Occipital lobe (tissue), 2 donors: Measurements from ENCODE around the gene STXBP5. TPM values are rescaled to one million over a fixed set of nuclear protein-coding genes. Genes with fewer than 3 reads are reported as not detected.
A peak's percentile ranks its signal among the peaks of the same experiment; 100 is the strongest.

ENCODE experiments used
- DNase-seq: peaks from one replicate; lab custom pipeline; 2025; lab: John Stamatoyannopoulos, UW
- total RNA-seq: library from RNA; depleted of rRNA; stranded (reverse); fragments of >200 nt; gene quantifications from one replicate; pipeline ENCODE4 v1.2.3, GENCODE V29; 2014

STXBP5 gene
- total RNA-seq, 1 donor from 2014 or later = 163 TPM

GRCh38 chr6:147178355-147178754, 25.9 kb upstream of the STXBP5 start:
- DNase-seq = no peak

GRCh38 chr6:147179809-147180208, 24.4 kb upstream of the STXBP5 start:
- no peak for DNase-seq

- DNase-seq = no peak
Measured at GRCh38 chr6:147180926-147181325, 23.3 kb upstream of the STXBP5 start.

- DNase-seq = no peak
Measured at GRCh38 chr6:147184379-147184778, 19.8 kb upstream of the STXBP5 start.

- no peak for DNase-seq
Measured at GRCh38 chr6:147185216-147185615, 19.0 kb upstream of the STXBP5 start.

GRCh38 chr6:147190556-147190955, 13.7 kb upstream of the STXBP5 start:
- DNase-seq = no peak

GRCh38 chr6:147192278-147192911, 11.8 kb upstream of the STXBP5 start:
- no peak for DNase-seq

- no peak for DNase-seq
Measured at GRCh38 chr6:147194652-147195411, 9.4 kb upstream of the STXBP5 start.

GRCh38 chr6:147195510-147195909, 8.7 kb upstream of the STXBP5 start:
- no peak for DNase-seq

GRCh38 chr6:147195987-147196386, 8.2 kb upstream of the STXBP5 start:
- DNase-seq = no peak

GRCh38 chr6:147200711-147201110, 3.5 kb upstream of the STXBP5 start:
- no peak for DNase-seq

- peak; percentile 11 for DNase-seq
Measured at GRCh38 chr6:147201885-147202515, 2.2 kb upstream of the STXBP5 start.

- peak; percentile 85 for DNase-seq
Measured at GRCh38 chr6:147202516-147203310, 1.5 kb upstream of the STXBP5 start.

GRCh38 chr6:147203311-147204059, 732 bp upstream of the STXBP5 start:
- DNase-seq = peak; percentile 58

GRCh38 chr6:147204843-147205311, 660 bp downstream of the STXBP5 start:
- DNase-seq = no peak

- no peak for DNase-seq
Measured at GRCh38 chr6:147205690-147206600, 1.7 kb downstream of the STXBP5 start.

- no peak for DNase-seq
Measured at GRCh38 chr6:147207351-147207750, 3.1 kb downstream of the STXBP5 start.

GRCh38 chr6:147207837-147208754, 3.9 kb downstream of the STXBP5 start:
- DNase-seq = no peak
